Right lobe of liver (tissue), 6 donors: Measurements from ENCODE around the gene GRAMD2A. TPM values are rescaled to one million over a fixed set of nuclear protein-coding genes. Genes with fewer than 3 reads are reported as not detected.

Source experiments
- ATAC-seq, 4 donors: fragments of 200-7000 bp; cut with Tn5 transposase; one replicate each; pipeline ENCODE4 v1.9.1; 2020; ENCODE audit warnings: mild to moderate bottlenecking in 4 of 4, moderate library complexity in 4 of 4
- DNase-seq, 3 donors: peaks; one replicate each; pipeline ENCODE4 v3.0.0-alpha.2; 2020
- H3K27ac ChIP-seq, 3 donors: fragments of 200-600 bp; one replicate each; pipeline ENCODE4 v1.8.0; 2022
- H3K27me3 ChIP-seq, 2 donors: fragments of 200-600 bp; one replicate each; pipeline ENCODE4 v1.8.0; 2022
- H3K36me3 ChIP-seq, 4 donors: fragments of 200-600 bp; sonication (generic) in 1 of 4; one replicate each; pipeline versions ENCODE4 v1.5.1 to v1.8.0; 2017 to 2022; ENCODE audit warnings: control low read depth in 1 of 4
- H3K4me1 ChIP-seq, 4 donors: fragments of 200-600 bp; sonication (generic) in 1 of 4; one replicate each; pipeline versions ENCODE4 v1.5.1 to v1.8.0; 2017 to 2022; ENCODE audit warnings: control low read depth in 1 of 4
- H3K4me3 ChIP-seq, 3 donors: fragments of 200-600 bp; one replicate each; pipeline ENCODE4 v1.8.0; 2022
- H3K9me3 ChIP-seq, 4 donors: fragments of 200-600 bp; sonication (generic) in 1 of 4; one replicate each; pipeline versions ENCODE4 v1.5.1 to v1.8.0; 2017 to 2022; ENCODE audit warnings: control low read depth in 1 of 4
- CTCF ChIP-seq, 4 donors: fragments of 200-600 bp in 3 of 4; fragments of 450-650 bp in 1 of 4; IDR thresholded peaks; one replicate each; pipeline versions ENCODE4 v1.5.1 to v1.8.0; 2016 to 2022; ENCODE audit warnings: antibody characterized with exemption in 4 of 4, mild to moderate bottlenecking in 2 of 4
- POLR2A ChIP-seq: fragments of 450-650 bp; IDR thresholded peaks from one replicate; pipeline ENCODE4 v1.6.1; 2017; ENCODE audit warnings: antibody characterized with exemption, mild to moderate bottlenecking
- WGBS: methylation state at CpG from one replicate; pipeline ENCODE4 v1.1.6; 2018; ENCODE audit warnings: low coverage, low lambda C conversion rate; ENCODE audit not compliant: insufficient coverage; ENCODE audit errors: missing lambda C conversion rate; 5-methylcytosine and 5-hydroxymethylcytosine counted together
- intact Hi-C, 2 donors: fragments of 100-400 bp; cut with DNase I; formaldehyde crosslinking; loops; one replicate each; pipeline versions ENCODE4 v1.11.2 to v1.14.1; 2022
- total RNA-seq, 6 experiments: library from RNA; depleted of rRNA in 2 of 6; stranded (reverse); fragments of >200 nt in 2 of 6; fragmentation: NEBNext Ultra II Directional in 3 of 6; extraction: Animal tissue kit (Norgen Biotek cat#: 25700) in 3 of 6; gene quantifications; one replicate each; pipeline versions ENCODE4 v1.1.0 to v1.2.4, GENCODE V29; 2016 to 2023
- donor health status: DM: no; HTN: yes; CAD: no.
- donor health status: DM: no; HTN: no; CAD: no.
- donor health status: DM: no; HTN: no; CAD: no.
- donor health status: DM: no; HTN: yes; CAD: no.
- donor health status: DM: no; HTN: yes; CAD: no.

The GRAMD2A gene
- total RNA-seq, 6 experiments from 2014 or later = not detected

GRCh38 chr15:72162569-72162968 is 35.0 kb downstream of the GRAMD2A start:
- Histone ChIP-seq H3K27me3 (no peaks in the 10 kb centered on the region), H3K4me1 (no peaks in the 10 kb centered on the region), H3K27ac (no peak overlapping the region), H3K9me3 (no peaks in the 10 kb centered on the region), H3K4me3 (no peak overlapping the region), H3K36me3 (no peaks in the 10 kb centered on the region)
- WGBS = 86% methylated on average over 1 of the region's 5 CpGs
- TF ChIP-seq POLR2A = no peak
- TF ChIP-seq CTCF (IDR thresholded peaks at IDR 0.05) = no peak
- DNase-seq (no peak), ATAC-seq (no peak)
- intact Hi-C loops = no loop called here

- TF ChIP-seq CTCF (IDR thresholded peaks at IDR 0.05) (no peak), POLR2A (no peak)
- Histone ChIP-seq H3K27ac (no peak overlapping the region), H3K9me3 (no peaks in the 10 kb centered on the region), H3K4me1 (no peaks in the 10 kb centered on the region), H3K36me3 (no peaks in the 10 kb centered on the region), H3K27me3 (no peaks in the 10 kb centered on the region), H3K4me3 (no peak overlapping the region)
- intact Hi-C loops = no loop called here
- WGBS = 88% methylated on average over 4 of the region's 7 CpGs
- ATAC-seq (peak in 1 of 4 donors; percentile 16), DNase-seq (no peak)
These were observed 36.0 kb downstream of the GRAMD2A start for GRCh38 chr15:72161361-72162132.

- H3K27ac ChIP-seq = no peak overlapping the region
- WGBS = 86% methylated on average over 2 of the region's 5 CpGs
- no peak for DNase-seq
These were observed 36.8 kb downstream of the GRAMD2A start for GRCh38 chr15:72160696-72161245.

GRCh38 chr15:72156928-72157327 is 40.7 kb downstream of the GRAMD2A start:
- no peak for TF ChIP-seq POLR2A
- TF ChIP-seq CTCF (IDR thresholded peaks at IDR 0.05) = no peak
- no peaks in the 10 kb centered on the region for H3K9me3 ChIP-seq
- DNase-seq = no peak
- H3K4me1 ChIP-seq = peaks cover 0 to 8% (median 0%) of the 10 kb centered on the region in 4 donors
- intact Hi-C loops = loop anchor here in 1 of 2 donors (10.0 kb wide), 1 partner anchor 412 kb away; no protein-coding TSS in a partner anchor
- H3K27me3 ChIP-seq = no peaks in the 10 kb centered on the region
- no peak for ATAC-seq
- 86% methylated on average over 2 of the region's 2 CpGs for WGBS
- H3K36me3 ChIP-seq = no peaks in the 10 kb centered on the region
- no peak overlapping the region for H3K27ac ChIP-seq
- H3K4me3 ChIP-seq = no peak overlapping the region

More at GRCh38 chr15:72160696-72161245, 36.8 kb downstream of the GRAMD2A start:
- no peaks in the 10 kb centered on the region for H3K27me3 ChIP-seq
- intact Hi-C loops = no loop called here
- H3K4me3 ChIP-seq = no peak overlapping the region
- TF ChIP-seq POLR2A (no peak), CTCF (IDR thresholded peaks at IDR 0.05) (no peak)
- no peaks in the 10 kb centered on the region for H3K4me1 ChIP-seq
- H3K9me3 ChIP-seq = no peaks in the 10 kb centered on the region
- no peaks in the 10 kb centered on the region for H3K36me3 ChIP-seq
- ATAC-seq = no peak
